ENCODE data around the gene HOXD8. TPM values are rescaled to one million over a fixed set of nuclear protein-coding genes. Genes with fewer than 3 reads are reported as not detected.

The HOXD8 gene
- total RNA-seq, 1 experiment from 2014 or later = not detected

DNA sequence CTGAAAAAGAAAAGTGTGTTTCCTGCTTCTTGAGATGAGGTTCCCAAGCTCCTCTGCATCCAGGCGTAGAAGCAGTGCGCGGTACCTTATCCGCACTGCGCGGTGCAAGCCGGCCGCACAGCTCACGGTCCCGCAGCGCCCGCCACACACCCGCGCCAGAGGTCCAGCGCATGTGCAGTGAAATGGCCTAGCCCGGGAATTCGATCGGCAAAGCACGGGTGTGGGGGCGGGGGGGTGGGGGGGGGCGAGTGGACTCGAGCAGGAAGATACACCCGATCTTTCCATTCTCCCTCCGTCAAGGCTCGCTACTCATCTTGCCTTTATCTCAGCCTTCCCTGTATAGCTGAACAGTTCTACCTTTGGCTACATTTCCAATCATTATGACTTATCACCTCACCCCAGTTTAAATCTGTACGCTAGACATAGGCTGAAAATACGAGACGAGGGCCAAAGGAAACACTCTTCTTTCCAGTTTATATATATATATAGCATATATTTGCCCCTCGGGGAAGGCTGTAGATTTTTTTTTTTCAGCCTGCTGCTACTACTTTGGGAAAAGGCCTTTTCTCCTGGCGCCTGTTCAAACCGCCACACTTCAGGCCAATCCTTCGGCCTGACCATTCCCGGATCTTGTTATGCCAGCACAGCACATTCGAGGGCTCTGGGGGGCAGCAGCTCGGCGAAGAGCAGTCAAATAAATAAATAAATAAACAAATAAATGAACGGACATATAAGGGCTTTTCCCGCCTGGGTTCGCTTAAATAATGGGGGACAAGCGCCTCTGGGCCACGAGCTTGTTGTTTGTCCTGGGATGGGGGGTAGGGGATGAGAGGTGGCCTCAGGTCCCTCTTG is 10.4 kb downstream of the HOXD8 start:
- peak overlapping the region; percentile 57 for H3K4me3 Mint-ChIP-seq (ENCODE audit: unreplicated experiment)
- H3K9me3 Mint-ChIP-seq (ENCODE audit: unreplicated experiment) = no peaks in the 10 kb centered on the region
- no peak overlapping the region for H3K27ac Mint-ChIP-seq (ENCODE audit: low read depth, unreplicated experiment)
- POLR2A ChIA-PET = interaction anchor here (0.5 to 2.9 kb wide), 5 partner anchors 315 to 536 kb away, joined by 3 to 20 read pairs (median 6); no protein-coding TSS in a partner anchor
- CTCF ChIA-PET = interaction anchor here (0.6 to 10.1 kb wide), 64 partner anchors 9 to 1601 kb away, joined by 3 to 190 read pairs (median 4); no protein-coding TSS in a partner anchor
- intact Hi-C loops (cut with micrococcal nuclease) = loop anchor here (1.0 to 10.0 kb wide), 4 partner anchors 175 to 498 kb away; no protein-coding TSS in a partner anchor
- no peaks in the 10 kb centered on the region for H3K36me3 Mint-ChIP-seq (ENCODE audit: insufficient read depth, unreplicated experiment)
- TF ChIP-seq, protein P1, sequence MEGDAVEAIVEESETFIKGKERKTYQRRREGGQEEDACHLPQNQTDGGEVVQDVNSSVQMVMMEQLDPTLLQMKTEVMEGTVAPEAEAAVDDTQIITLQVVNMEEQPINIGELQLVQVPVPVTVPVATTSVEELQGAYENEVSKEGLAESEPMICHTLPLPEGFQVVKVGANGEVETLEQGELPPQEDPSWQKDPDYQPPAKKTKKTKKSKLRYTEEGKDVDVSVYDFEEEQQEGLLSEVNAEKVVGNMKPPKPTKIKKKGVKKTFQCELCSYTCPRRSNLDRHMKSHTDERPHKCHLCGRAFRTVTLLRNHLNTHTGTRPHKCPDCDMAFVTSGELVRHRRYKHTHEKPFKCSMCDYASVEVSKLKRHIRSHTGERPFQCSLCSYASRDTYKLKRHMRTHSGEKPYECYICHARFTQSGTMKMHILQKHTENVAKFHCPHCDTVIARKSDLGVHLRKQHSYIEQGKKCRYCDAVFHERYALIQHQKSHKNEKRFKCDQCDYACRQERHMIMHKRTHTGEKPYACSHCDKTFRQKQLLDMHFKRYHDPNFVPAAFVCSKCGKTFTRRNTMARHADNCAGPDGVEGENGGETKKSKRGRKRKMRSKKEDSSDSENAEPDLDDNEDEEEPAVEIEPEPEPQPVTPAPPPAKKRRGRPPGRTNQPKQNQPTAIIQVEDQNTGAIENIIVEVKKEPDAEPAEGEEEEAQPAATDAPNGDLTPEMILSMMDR (IDR thresholded peaks at IDR 0.05; ENCODE audit: unreplicated experiment) = no peak
- no peak for DNase-seq (ENCODE audit: unreplicated experiment)
- no peaks in the 10 kb centered on the region for H3K27me3 Mint-ChIP-seq (ENCODE audit: insufficient read depth, unreplicated experiment)
- H3K4me1 Mint-ChIP-seq (ENCODE audit: insufficient read depth, unreplicated experiment) = no peaks in the 10 kb centered on the region
- no TSS peak for BruUV-seq (replicated peaks)

DNA sequence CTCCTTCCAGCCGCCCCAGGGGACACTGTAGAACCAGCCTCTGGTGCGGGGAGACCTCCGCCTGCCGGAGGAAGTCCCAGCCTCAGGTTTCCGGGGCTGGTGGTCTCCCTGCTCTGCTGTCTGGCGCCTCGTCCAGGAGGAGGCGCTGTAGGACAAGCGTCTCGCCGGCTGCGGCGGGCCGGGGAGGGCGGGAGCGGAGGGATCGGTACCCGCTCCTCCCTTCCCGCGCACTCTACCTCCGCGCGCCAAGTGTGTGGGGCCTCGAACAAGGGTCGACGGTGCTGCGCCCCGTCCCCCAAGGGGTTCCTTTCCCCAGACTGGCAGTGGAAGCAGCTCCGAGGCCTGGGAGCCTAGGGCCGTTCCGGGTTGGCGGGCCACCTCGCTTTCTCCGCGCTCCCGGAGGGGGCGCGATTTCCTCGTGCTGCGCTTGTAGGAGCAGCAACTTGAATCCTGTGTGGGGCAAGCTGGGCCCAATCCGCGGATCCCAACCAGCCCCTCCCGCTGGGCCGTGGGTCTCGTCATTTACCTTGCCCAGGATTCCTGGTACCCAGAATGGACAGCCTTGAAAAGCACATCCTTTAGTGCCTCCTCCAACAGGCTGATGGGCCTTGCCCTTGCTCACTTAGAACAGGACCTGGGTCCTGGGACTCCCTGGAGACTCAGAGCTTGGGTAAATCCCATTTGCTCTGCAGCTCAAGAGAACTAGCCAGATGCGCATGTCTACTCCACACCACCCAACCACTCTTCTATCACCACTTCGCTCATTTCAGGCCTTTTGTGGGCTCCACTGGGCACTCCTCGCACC is 11.2 kb downstream of the HOXD8 start:
- TF ChIP-seq, protein P1 (IDR thresholded peaks at IDR 0.05; ENCODE audit: unreplicated experiment) = peak; percentile 96
- Mint-ChIP-seq H3K27ac (ENCODE audit: low read depth, unreplicated experiment) (no peak overlapping the region), H3K4me1 (ENCODE audit: insufficient read depth, unreplicated experiment) (no peaks in the 10 kb centered on the region), H3K36me3 (ENCODE audit: insufficient read depth, unreplicated experiment) (no peaks in the 10 kb centered on the region), H3K4me3 (ENCODE audit: unreplicated experiment) (peak overlapping the region; percentile 57), H3K27me3 (ENCODE audit: insufficient read depth, unreplicated experiment) (no peaks in the 10 kb centered on the region), H3K9me3 (ENCODE audit: unreplicated experiment) (no peaks in the 10 kb centered on the region)
- intact Hi-C loops (cut with micrococcal nuclease) = loop anchor here (1.0 to 10.0 kb wide), 4 partner anchors 174 to 498 kb away; no protein-coding TSS in a partner anchor
- no TSS peak for BruUV-seq (replicated peaks)
- CTCF ChIA-PET = interaction anchor here (0.6 to 10.1 kb wide), 86 partner anchors 9 to 1600 kb away, joined by 3 to 190 read pairs (median 4); no protein-coding TSS in a partner anchor
- POLR2A ChIA-PET = interaction anchor here (0.9 to 2.9 kb wide), 5 partner anchors 314 to 496 kb away, joined by 3 to 20 read pairs (median 6); no protein-coding TSS in a partner anchor
- DNase-seq (ENCODE audit: unreplicated experiment) = peak; percentile 73

DNA sequence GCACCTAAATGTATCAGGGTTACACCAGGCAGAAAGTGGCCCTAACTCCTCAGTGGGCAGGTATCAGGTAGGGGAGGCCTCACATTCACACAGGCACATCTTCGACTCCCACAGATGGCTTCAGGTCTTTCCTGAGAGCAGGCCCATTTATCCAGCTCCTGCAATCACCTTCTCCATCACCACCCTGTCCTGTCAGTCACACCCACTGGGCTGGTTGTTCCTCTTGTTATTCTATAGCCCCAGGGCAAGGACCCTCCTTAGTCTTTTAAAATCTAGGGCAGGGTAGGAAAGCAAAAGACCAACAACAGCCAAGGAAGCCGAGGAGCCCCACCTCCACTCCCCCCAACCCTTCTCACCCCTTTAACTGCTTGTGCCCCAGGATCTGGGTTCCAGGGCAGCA is 12.8 kb downstream of the HOXD8 start:
- H3K27me3 Mint-ChIP-seq (ENCODE audit: insufficient read depth, unreplicated experiment) = no peaks in the 10 kb centered on the region
- no peaks in the 10 kb centered on the region for H3K9me3 Mint-ChIP-seq (ENCODE audit: unreplicated experiment)
- CTCF ChIA-PET = interaction anchor here (0.7 to 10.1 kb wide), 8 partner anchors 104 to 506 kb away, joined by 3 to 190 read pairs (median 46); no protein-coding TSS in a partner anchor
- POLR2A ChIA-PET = no interaction called here
- no peaks in the 10 kb centered on the region for H3K4me1 Mint-ChIP-seq (ENCODE audit: insufficient read depth, unreplicated experiment)
- no peak overlapping the region for H3K4me3 Mint-ChIP-seq (ENCODE audit: unreplicated experiment)
- TF ChIP-seq, protein P1 (IDR thresholded peaks at IDR 0.05; ENCODE audit: unreplicated experiment) = no peak
- intact Hi-C loops (cut with micrococcal nuclease) = loop anchor here (10.0 kb wide), 1 partner anchor 173 kb away; no protein-coding TSS in a partner anchor
- no TSS peak for BruUV-seq (replicated peaks)
- no peaks in the 10 kb centered on the region for H3K36me3 Mint-ChIP-seq (ENCODE audit: insufficient read depth, unreplicated experiment)
- H3K27ac Mint-ChIP-seq (ENCODE audit: low read depth, unreplicated experiment) = no peak overlapping the region
- no peak for DNase-seq (ENCODE audit: unreplicated experiment)

Measured in MCF 10A (cell line).